H1 (cell line): ENCODE results near the gene SIK1. TPM values are rescaled to one million over a fixed set of nuclear protein-coding genes. Genes with fewer than 3 reads are reported as not detected.
A peak's percentile ranks its signal among the peaks of the same experiment; 100 is the strongest.

Experiments used
- CTCF ChIA-PET: fragments of 300-600 bp; sonication (Branson Sonifier 250); formaldehyde crosslinking; loops from one replicate; lab custom pipeline; 2021; ENCODE audit not compliant: partially characterized antibody; lab: Charles Lee
- POLR2A ChIA-PET: fragments of 300-600 bp; sonication (Branson Sonifier 250); formaldehyde crosslinking; loops from one replicate; lab custom pipeline; 2021; ENCODE audit warnings: inconsistent platforms; ENCODE audit not compliant: partially characterized antibody; lab: Charles Lee
- DNase-seq, 2 experiments: peaks; one replicate each; pipeline versions ENCODE4 v3.0.0 to v3.0.0-alpha.2; 2010 to 2022; ENCODE audit warnings: low spot score in 2 of 2, low read depth in 1 of 2, mixed read lengths in 1 of 2
- FAIRE-seq: peaks from 2 replicates; lab custom pipeline; 2011; peaks lifted over from hg19 to GRCh38; lab: Jason Lieb, UNC
- H2AFZ ChIP-seq: 2 replicates; pipeline ENCODE4 v1.8.1; 2012; ENCODE audit warnings: low read length, inconsistent platforms
- H2AK5ac ChIP-seq: 2 replicates; pipeline ENCODE4 v1.6.1; 2013; ENCODE audit warnings: low read depth, low read length
- H2BK120ac ChIP-seq: replicated peaks from 2 replicates; pipeline ENCODE3; 2013; ENCODE audit warnings: low read depth, low read length, inconsistent platforms
- H2BK12ac ChIP-seq: 2 replicates; pipeline ENCODE4 v1.6.1; 2013; ENCODE audit warnings: low read depth, low read length
- H2BK15ac ChIP-seq: 2 replicates; pipeline ENCODE4 v1.6.1; 2013; ENCODE audit warnings: low read length
- H2BK20ac ChIP-seq: 2 replicates; pipeline ENCODE4 v1.6.1; 2013; ENCODE audit warnings: low read length
- H2BK5ac ChIP-seq: 2 replicates; pipeline ENCODE4 v1.6.1; 2013; ENCODE audit warnings: low read depth, low read length
- H3K14ac ChIP-seq: 2 replicates; pipeline ENCODE4 v1.6.1; 2013; ENCODE audit warnings: inconsistent platforms; ENCODE audit not compliant: insufficient read length
- H3K18ac ChIP-seq: 2 replicates; pipeline ENCODE4 v1.6.1; 2013; ENCODE audit warnings: low read length; ENCODE audit errors: extremely low read depth
- H3K23ac ChIP-seq: 2 replicates; pipeline ENCODE4 v1.6.1; 2013; ENCODE audit warnings: inconsistent platforms; ENCODE audit not compliant: insufficient read length
- H3K23me2 ChIP-seq: 2 replicates; pipeline ENCODE4 v1.6.1; 2013; ENCODE audit warnings: low read depth, low read length
- H3K27ac ChIP-seq: 2 replicates; pipeline ENCODE4 v1.6.1; 2011; ENCODE audit warnings: low read depth, low read length, inconsistent platforms
- H3K27me3 ChIP-seq, 4 experiments: replicated peaks in 1 of 4; 1 replicate in 1 of 4; 2 replicates in 3 of 4; pipeline versions ENCODE4 v1.6.1 to v1.8.1; 2011 to 2013; ENCODE audit warnings: low read length in 3 of 4, mild to moderate bottlenecking in 3 of 4, inconsistent platforms in 2 of 4, mixed read lengths in 2 of 4, moderate library complexity in 1 of 4; ENCODE audit not compliant: control insufficient read depth in 3 of 4, insufficient read depth in 3 of 4; ENCODE audit errors: extremely low read depth in 1 of 4
- H3K36me3 ChIP-seq, 4 experiments: 2 replicates each; pipeline versions ENCODE4 v1.6.1 to v1.8.1; 2011 to 2013; ENCODE audit warnings: mild to moderate bottlenecking in 4 of 4, low read length in 3 of 4, moderate library complexity in 2 of 4, control low read depth in 1 of 4, inconsistent platforms in 1 of 4; ENCODE audit not compliant: insufficient read depth in 4 of 4, control insufficient read depth in 2 of 4
- H3K4ac ChIP-seq: replicated peaks from 2 replicates; pipeline ENCODE3; 2013; ENCODE audit warnings: low read length, low read depth, mixed read lengths, inconsistent platforms; ENCODE audit not compliant: insufficient read length
- H3K4me1 ChIP-seq, 4 experiments: replicated peaks in 1 of 4; 1 replicate in 1 of 4; 2 replicates in 3 of 4; pipeline versions ENCODE4 v1.6.1 to v1.8.1; 2011 to 2013; ENCODE audit warnings: low read length in 3 of 4, inconsistent platforms in 2 of 4, mixed read lengths in 1 of 4; ENCODE audit not compliant: insufficient read depth in 4 of 4, control insufficient read depth in 3 of 4
- H3K4me2 ChIP-seq, 2 experiments: 2 replicates each; pipeline versions ENCODE4 v1.6.1 to v1.8.1; 2011 to 2013; ENCODE audit warnings: low read depth in 2 of 2, low read length in 2 of 2, control low read depth in 1 of 2, inconsistent platforms in 1 of 2, mild to moderate bottlenecking in 1 of 2; ENCODE audit not compliant: insufficient read depth in 1 of 2
- H3K4me3 ChIP-seq, 4 experiments: fragments of 200-600, 300-600 bp in 1 of 4; sonication (generic), shearing (Covaris generic), sonication (Bioruptor Twin) in 1 of 4; 2 replicates each; pipeline versions ENCODE4 v1.5.1 to v1.8.1; 2011 to 2016; ENCODE audit warnings: low read length in 4 of 4, low read depth in 3 of 4, control low read depth in 2 of 4, inconsistent platforms in 2 of 4, mild to moderate bottlenecking in 2 of 4, mixed read lengths in 1 of 4, moderate library complexity in 1 of 4; ENCODE audit not compliant: insufficient read depth in 2 of 4; ENCODE audit errors: extremely low read depth in 1 of 4
- H3K56ac ChIP-seq: replicated peaks from 2 replicates; pipeline ENCODE3; 2013; ENCODE audit warnings: low read depth, mild to moderate bottlenecking, mixed read lengths, low read length, inconsistent platforms; ENCODE audit not compliant: insufficient read length
- H3K79me1 ChIP-seq: 2 replicates; pipeline ENCODE4 v1.6.1; 2013; ENCODE audit warnings: low read depth, low read length, control low read depth
- H3K79me2 ChIP-seq, 2 experiments: 2 replicates each; pipeline versions ENCODE4 v1.6.1 to v1.8.1; 2012 to 2013; ENCODE audit warnings: low read length in 2 of 2, mild to moderate bottlenecking in 2 of 2, inconsistent platforms in 1 of 2; ENCODE audit not compliant: insufficient read depth in 2 of 2, control insufficient read depth in 1 of 2
- H3K9ac ChIP-seq, 4 experiments: replicated peaks in 1 of 4; 1 replicate in 1 of 4; 2 replicates in 3 of 4; pipeline versions ENCODE4 v1.6.1 to v1.8.1; 2011 to 2013; ENCODE audit warnings: low read depth in 3 of 4, low read length in 3 of 4, control low read depth in 2 of 4, mild to moderate bottlenecking in 2 of 4, moderate library complexity in 2 of 4, inconsistent platforms in 1 of 4; ENCODE audit errors: extremely low read depth in 1 of 4
- H3K9me3 ChIP-seq, 2 experiments: 2 replicates each; pipeline versions ENCODE4 v1.6.1 to v1.8.1; 2012 to 2013; ENCODE audit warnings: mild to moderate bottlenecking in 2 of 2, moderate library complexity in 2 of 2, control low read depth in 1 of 2, inconsistent platforms in 1 of 2, low read depth in 1 of 2, low read length in 1 of 2, mixed read lengths in 1 of 2; ENCODE audit not compliant: insufficient read depth in 2 of 2
- H4K20me1 ChIP-seq, 2 experiments: replicated peaks in 1 of 2; 2 replicates each; pipeline versions ENCODE3 to v1.8.1; 2011 to 2013; ENCODE audit warnings: inconsistent platforms in 2 of 2, low read length in 2 of 2, mild to moderate bottlenecking in 1 of 2; ENCODE audit not compliant: insufficient read depth in 2 of 2, control insufficient read depth in 1 of 2
- H4K5ac ChIP-seq: 2 replicates; pipeline ENCODE4 v1.6.1; 2013; ENCODE audit warnings: low read length, low read depth, mixed read lengths, inconsistent platforms; ENCODE audit not compliant: insufficient read length
- H4K8ac ChIP-seq: 2 replicates; pipeline ENCODE4 v1.8.0; 2013; ENCODE audit warnings: mild to moderate bottlenecking, moderate library complexity, low read length, inconsistent platforms; ENCODE audit not compliant: insufficient read depth; ENCODE audit errors: extremely low read depth
- H4K91ac ChIP-seq: replicated peaks from 2 replicates; pipeline ENCODE3; 2013; ENCODE audit warnings: low read length, mixed read lengths, inconsistent platforms; ENCODE audit not compliant: insufficient read length
- JUND ChIP-seq: IDR thresholded peaks from 2 replicates; pipeline ENCODE4 v1.6.1; 2011; ENCODE audit warnings: mild to moderate bottlenecking, improper control_type of control experiment, low read length
- SAP30 ChIP-seq: fragments of 300-600 bp; sonication (generic); IDR thresholded peaks from 2 replicates; pipeline ENCODE4 v1.7.1; 2012; ENCODE audit warnings: low read length, moderate library complexity, mild to moderate bottlenecking, inconsistent platforms; ENCODE audit not compliant: insufficient read depth, insufficient replicate concordance
- WGBS, 2 experiments: shearing (Covaris generic) in 1 of 2; methylation state at CpG; one replicate each; pipeline versions ENCODE4 v1.1.6 to v1.1.7; 2013 to 2015; ENCODE audit warnings: low lambda C conversion rate in 2 of 2, mixed read lengths in 2 of 2, inconsistent platforms in 1 of 2, low coverage in 1 of 2, missing lambda C conversion rate in 1 of 2; ENCODE audit not compliant: insufficient replicate concordance in 2 of 2, insufficient coverage in 1 of 2, insufficient read length in 1 of 2; ENCODE audit errors: extremely low coverage in 1 of 2, missing lambda C conversion rate in 1 of 2; 5-methylcytosine and 5-hydroxymethylcytosine counted together
- polyA plus RNA-seq, 7 experiments: library from polyadenylated mRNA; depleted of rRNA in 3 of 7; stranded (reverse) in 5 of 7; unstranded in 2 of 7; fragments of >200 nt in 5 of 7; fragments of 200-250 nt in 2 of 7; gene quantifications; 1 replicate in 5 of 7; 2 replicates in 1 of 7; 4 replicates in 1 of 7; pipeline versions ENCODE4 v1.2.1 to v1.2.3, GENCODE V29; 2011 to 2013; ENCODE audit warnings: missing spikeins in 2 of 7, mixed read lengths in 2 of 7
- total RNA-seq: library from RNA; stranded (reverse); fragmentation: NEBNext Ultra II Directional; extraction: Animal tissue kit (Norgen Biotek cat#: 25700); gene quantifications from 2 replicates; pipeline ENCODE4 v1.2.1, GENCODE V29; 2021

SIK1 gene
- total and polyA plus RNA-seq, 2 of the 8 experiments (the other 6 are each of a cell fraction or from before 2014, with no cell fraction given): 1.5 to 6.7 TPM

GRCh38 chr21:43370091-43370658 lies 56.8 kb downstream of the SIK1 start:
- Histone ChIP-seq H3K4ac (no peak overlapping the region), H2BK5ac (0 out of 2 replicates have a peak overlapping the region, but pooled peaks have one; percentile 56), H3K4me3 (no peak overlapping the region), H3K23me2 (peaks cover 3% of the 10 kb centered on the region; the same call in 1 of the 2 replicates), H3K36me3 (no peaks in the 10 kb centered on the region), H3K27me3 (no peaks in the 10 kb centered on the region), H2AK5ac (no peak overlapping the region; the same call in 1 of the 2 replicates), H3K18ac (no peak overlapping the region), H2BK12ac (no peak overlapping the region; the same call in 1 of the 2 replicates), H4K91ac (no peak overlapping the region), H2BK120ac (no peak overlapping the region), H3K4me2 (no peak overlapping the region), H3K9ac (no peak overlapping the region)
- 91% methylated on average over 20 of the region's 20 CpGs; no CpG with 5 or more reads in 1 of the 2 experiments for WGBS, 2 experiments
- CTCF ChIA-PET: no interaction called here
- no peak for DNase-seq
- TF ChIP-seq JUND: no peak
- no peak for TF ChIP-seq SAP30
- TF ChIP-seq, all 59 proteins: peak for 0
- H2BK20ac ChIP-seq: no peak overlapping the region
- H2BK15ac ChIP-seq: no peak overlapping the region; the same call in 1 of the 2 replicates
- H3K23ac ChIP-seq: no peak overlapping the region
- peaks cover 0 to 3% of the 10 kb centered on the region in 2 experiments for H4K20me1 ChIP-seq
- no peak overlapping the region; the same call in none of the 2 replicates for H4K8ac ChIP-seq
- no peak for FAIRE-seq
- no peaks in the 10 kb centered on the region for H3K9me3 ChIP-seq
- POLR2A ChIA-PET: no interaction called here
- no peak overlapping the region for H3K14ac ChIP-seq
- H3K79me1 ChIP-seq: no peaks in the 10 kb centered on the region
- H4K5ac ChIP-seq: no peak overlapping the region
- peaks cover 0 to 4% (median 3%) of the 10 kb centered on the region in 4 experiments; a peak in 4 of 7 replicates for H3K4me1 ChIP-seq
- H2AFZ ChIP-seq: no peak overlapping the region
- no peak overlapping the region for H3K27ac ChIP-seq
- H3K56ac ChIP-seq: no peak overlapping the region
- no peaks in the 10 kb centered on the region for H3K79me2 ChIP-seq
